Measurements from ENCODE around the gene C9.
"Not testable (repeated sequence)": the region's sequence is repeated elsewhere in the genome, so short reads cannot be mapped to it uniquely, and the experiment has no call there.

The C9 gene

GRCh38 chr5:39328731-39329130, 35.6 kb downstream of the C9 start:
- no peak for DNase-seq (ENCODE audit: low spot score)

- no peak for DNase-seq (ENCODE audit: low spot score)
Measured at GRCh38 chr5:39323542-39323941, 40.8 kb downstream of the C9 start.

- DNase-seq (ENCODE audit: low spot score) = no peak
Measured at GRCh38 chr5:39319395-39319794, 44.9 kb downstream of the C9 start.

GRCh38 chr5:39316464-39316863, 47.8 kb downstream of the C9 start:
- DNase-seq (ENCODE audit: low spot score) = not testable (repeated sequence)

- no peak for DNase-seq (ENCODE audit: low spot score)
Measured at GRCh38 chr5:39315995-39316394, 48.3 kb downstream of the C9 start.

GRCh38 chr5:39314591-39314990, 49.7 kb downstream of the C9 start:
- DNase-seq (ENCODE audit: low spot score) = no peak

- DNase-seq (ENCODE audit: low spot score) = no peak
Measured at GRCh38 chr5:39309534-39309933, 54.8 kb downstream of the C9 start.

GRCh38 chr5:39302472-39302871, 61.8 kb downstream of the C9 start:
- DNase-seq (ENCODE audit: low spot score) = no peak

GRCh38 chr5:39301406-39301805, 62.9 kb downstream of the C9 start:
- DNase-seq (ENCODE audit: low spot score) = no peak

GRCh38 chr5:39299962-39300361, 64.3 kb downstream of the C9 start:
- no peak for DNase-seq (ENCODE audit: low spot score)

GRCh38 chr5:39294736-39295135, 69.6 kb downstream of the C9 start:
- no peak for DNase-seq (ENCODE audit: low spot score)

GRCh38 chr5:39284552-39284951, 79.7 kb downstream of the C9 start:
- DNase-seq (ENCODE audit: low spot score) = no peak

GRCh38 chr5:39283231-39283818, 81.0 kb downstream of the C9 start:
- DNase-seq (ENCODE audit: low spot score) = peak; percentile 21

GRCh38 chr5:39282561-39282960, 81.7 kb downstream of the C9 start:
- DNase-seq (ENCODE audit: low spot score) = no peak

GRCh38 chr5:39275865-39276264, 88.4 kb downstream of the C9 start:
- DNase-seq (ENCODE audit: low spot score) = not testable (repeated sequence)

GRCh38 chr5:39274398-39275085, 89.8 kb downstream of the C9 start:
- no peak for DNase-seq (ENCODE audit: low spot score)

GRCh38 chr5:39273314-39273954, 90.9 kb downstream of the C9 start:
- DNase-seq (ENCODE audit: low spot score) = no peak

GRCh38 chr5:39272869-39273231, 91.4 kb downstream of the C9 start:
- not testable (repeated sequence) for DNase-seq (ENCODE audit: low spot score)

GRCh38 chr5:39270225-39270848, 94.0 kb downstream of the C9 start:
- DNase-seq (ENCODE audit: low spot score) = no peak

- no peak for DNase-seq (ENCODE audit: low spot score)
Measured at GRCh38 chr5:39267186-39267585, 97.1 kb downstream of the C9 start.

GRCh38 chr5:39266442-39266841, 97.9 kb downstream of the C9 start:
- no peak for DNase-seq (ENCODE audit: low spot score)

GRCh38 chr5:39264528-39264927, 99.8 kb downstream of the C9 start:
- DNase-seq (ENCODE audit: low spot score) = no peak

GRCh38 chr5:39262981-39263380, 101.3 kb downstream of the C9 start:
- no peak for DNase-seq (ENCODE audit: low spot score)
